Measurements from ENCODE around the gene KCNN3. TPM values are rescaled to one million over a fixed set of nuclear protein-coding genes. Genes with fewer than 3 reads are reported as not detected.
A peak's percentile ranks its signal among the peaks of the same experiment; 100 is the strongest.

Gene KCNN3
- total RNA-seq, 6 donors from 2014 or later, result 2.7 to 6.6 (median 3.7) TPM

- Histone ChIP-seq H3K27me3 (no peaks in the 10 kb centered on the region), H3K27ac (no peak overlapping the region), H3K9me3 (no peaks in the 10 kb centered on the region), H3K36me3 (no peaks in the 10 kb centered on the region), H3K4me3 (no peak overlapping the region), H3K4me1 (peaks cover 0 to 7% (median 4%) of the 10 kb centered on the region in 4 donors)
- 59 to 67% methylated on average over 7 of the region's 7 CpGs for WGBS, 2 donors
- ATAC-seq (ENCODE audit: low FRiP score in 2 of 2), result peak; percentile 46 to 53
- TF ChIP-seq POLR2A (IDR thresholded peaks at IDR 0.05) (no peak), EP300 (IDR thresholded peaks at IDR 0.05) (no peak), CTCF (IDR thresholded peaks at IDR 0.05) (no peak), POLR2AphosphoS5 (IDR thresholded peaks at IDR 0.05) (no peak)
- DNase-seq, result no peak
These were observed 60.4 kb downstream of the KCNN3 start for GRCh38 chr1:154809436-154810413.

GRCh38 chr1:154808909-154809262 lies 61.2 kb downstream of the KCNN3 start:
- peak in 1 of 2 donors; percentile 60 for DNase-seq

GRCh38 chr1:154808261-154808908 lies 61.7 kb downstream of the KCNN3 start:
- ATAC-seq (ENCODE audit: low FRiP score in 2 of 2) (no peak), DNase-seq (no peak)
- Histone ChIP-seq H3K36me3 (no peaks in the 10 kb centered on the region), H3K27ac (no peak overlapping the region), H3K27me3 (no peaks in the 10 kb centered on the region), H3K9me3 (no peaks in the 10 kb centered on the region), H3K4me1 (peaks cover 0 to 2% (median under 1%) of the 10 kb centered on the region in 4 donors), H3K4me3 (no peak overlapping the region)
- TF ChIP-seq POLR2AphosphoS5 (IDR thresholded peaks at IDR 0.05), result no peak
- no peak for TF ChIP-seq POLR2A (IDR thresholded peaks at IDR 0.05)
- WGBS, 2 donors, result 63 to 81% methylated on average over 12 of the region's 12 CpGs

More at GRCh38 chr1:154808909-154809262, 61.2 kb downstream of the KCNN3 start:
- Histone ChIP-seq H3K4me3 (no peak overlapping the region), H3K9me3 (no peaks in the 10 kb centered on the region), H3K36me3 (no peaks in the 10 kb centered on the region), H3K27me3 (no peaks in the 10 kb centered on the region), H3K4me1 (peaks cover 0 to 6% (median 4%) of the 10 kb centered on the region in 4 donors), H3K27ac (no peak overlapping the region)
- WGBS, 2 donors, result 87 to 95% methylated on average over 5 to 9 of the region's 17 CpGs
- ATAC-seq (ENCODE audit: low FRiP score in 2 of 2), result no peak
- no peak for TF ChIP-seq POLR2AphosphoS5 (IDR thresholded peaks at IDR 0.05)
- TF ChIP-seq CTCF (IDR thresholded peaks at IDR 0.05), result no peak
- TF ChIP-seq POLR2A (IDR thresholded peaks at IDR 0.05), result no peak
- TF ChIP-seq EP300 (IDR thresholded peaks at IDR 0.05), result no peak

GRCh38 chr1:154807048-154807591 lies 63.0 kb downstream of the KCNN3 start:
- H3K4me1 ChIP-seq, result no peaks in the 10 kb centered on the region
- H3K4me3 ChIP-seq, result no peak overlapping the region
- no peaks in the 10 kb centered on the region for H3K27me3 ChIP-seq
- WGBS, 2 donors, result 60 to 62% methylated on average over 9 to 12 of the region's 12 CpGs
- DNase-seq (no peak), ATAC-seq (ENCODE audit: low FRiP score in 2 of 2) (no peak)
- no peaks in the 10 kb centered on the region for H3K36me3 ChIP-seq
- H3K27ac ChIP-seq, result no peak overlapping the region
- no peaks in the 10 kb centered on the region for H3K9me3 ChIP-seq
- TF ChIP-seq EP300 (IDR thresholded peaks at IDR 0.05) (no peak), CTCF (IDR thresholded peaks at IDR 0.05) (no peak), POLR2A (IDR thresholded peaks at IDR 0.05) (no peak), POLR2AphosphoS5 (IDR thresholded peaks at IDR 0.05) (no peak)

- H3K27me3 ChIP-seq, result no peaks in the 10 kb centered on the region
- no peak for DNase-seq
- no peak for ATAC-seq (ENCODE audit: low FRiP score in 2 of 2)
- TF ChIP-seq POLR2AphosphoS5 (IDR thresholded peaks at IDR 0.05) (no peak), EP300 (IDR thresholded peaks at IDR 0.05) (no peak), CTCF (IDR thresholded peaks at IDR 0.05) (no peak), POLR2A (IDR thresholded peaks at IDR 0.05) (no peak)
- H3K27ac ChIP-seq, result no peak overlapping the region
- 52 to 75% methylated on average over 3 of the region's 3 CpGs for WGBS, 2 donors
- no peaks in the 10 kb centered on the region for H3K4me1 ChIP-seq
- no peaks in the 10 kb centered on the region for H3K9me3 ChIP-seq
- H3K4me3 ChIP-seq, result no peak overlapping the region
- H3K36me3 ChIP-seq, result no peaks in the 10 kb centered on the region
These were observed 63.7 kb downstream of the KCNN3 start for GRCh38 chr1:154806333-154806732.
